ENCODE results near the gene JAG1.

JAG1 gene

GRCh38 chr20:10647471-10647870 lies 26.3 kb downstream of the JAG1 start:
- H3K4me3 ChIP-seq (ENCODE audit: low read depth, low read length): no peak overlapping the region
- TF ChIP-seq CTCF (IDR thresholded peaks at IDR 0.05; ENCODE audit: low read depth, low read length): no peak

- no peak for TF ChIP-seq CTCF (IDR thresholded peaks at IDR 0.05; ENCODE audit: low read depth, low read length)
- H3K4me3 ChIP-seq (ENCODE audit: low read depth, low read length): no peak overlapping the region
These were observed 26.8 kb downstream of the JAG1 start for GRCh38 chr20:10646886-10647420.

- TF ChIP-seq CTCF (IDR thresholded peaks at IDR 0.05; ENCODE audit: low read depth, low read length): no peak
- H3K4me3 ChIP-seq (ENCODE audit: low read depth, low read length): no peak overlapping the region
These were observed 27.8 kb downstream of the JAG1 start for GRCh38 chr20:10646006-10646405.

GRCh38 chr20:10645205-10645570 lies 28.6 kb downstream of the JAG1 start:
- TF ChIP-seq CTCF (IDR thresholded peaks at IDR 0.05; ENCODE audit: low read depth, low read length): no peak
- no peak overlapping the region for H3K4me3 ChIP-seq (ENCODE audit: low read depth, low read length)

GRCh38 chr20:10644458-10645204 lies 29.2 kb downstream of the JAG1 start:
- no peak overlapping the region for H3K4me3 ChIP-seq (ENCODE audit: low read depth, low read length)
- TF ChIP-seq CTCF (IDR thresholded peaks at IDR 0.05; ENCODE audit: low read depth, low read length): no peak

GRCh38 chr20:10643560-10643873 lies 30.3 kb downstream of the JAG1 start:
- TF ChIP-seq CTCF (IDR thresholded peaks at IDR 0.05; ENCODE audit: low read depth, low read length): no peak
- no peak overlapping the region for H3K4me3 ChIP-seq (ENCODE audit: low read depth, low read length)

GRCh38 chr20:10642856-10643559 lies 30.8 kb downstream of the JAG1 start:
- no peak overlapping the region for H3K4me3 ChIP-seq (ENCODE audit: low read depth, low read length)
- TF ChIP-seq CTCF (IDR thresholded peaks at IDR 0.05; ENCODE audit: low read depth, low read length): no peak
